SK-N-SH (cell line): ENCODE data around the gene SPTLC2. TPM values are rescaled to one million over a fixed set of nuclear protein-coding genes. Genes with fewer than 3 reads are reported as not detected.

Experiments used
- CTCF ChIA-PET: fragments of 300-600, 350-600 bp; formaldehyde crosslinking; extraction: SDS; loops from one replicate; lab custom pipeline; 2021; lab: Yijun Ruan, JAX
- POLR2A ChIA-PET: fragments of 350-600 bp; sonication (Branson Sonifier 250); formaldehyde crosslinking; extraction: SDS; loops from one replicate; lab custom pipeline; 2020; ENCODE audit warnings: antibody characterized with exemption, inconsistent platforms; lab: Yijun Ruan, JAX
- DNase-seq: peaks from one replicate; pipeline ENCODE4 v3.0.0; 2012
- H2AFZ ChIP-seq: fragments of 200-600 bp; sonication (generic); 2 replicates; pipeline ENCODE4 v1.8.1; 2016; ENCODE audit warnings: antibody characterized with exemption, mild to moderate bottlenecking, low read depth
- H3F3A ChIP-seq: fragments of 200-600 bp; sonication (generic); replicated peaks from 2 replicates; pipeline ENCODE3; 2016; ENCODE audit warnings: antibody characterized with exemption, mild to moderate bottlenecking; ENCODE audit not compliant: insufficient read depth
- H3K27ac ChIP-seq, 2 experiments: fragments of 200-500 bp in 1 of 2; fragments of 200-600 bp in 1 of 2; sonication (Bioruptor generic) in 1 of 2; sonication (generic), shearing (Covaris generic) in 1 of 2; 2 replicates each; pipeline versions ENCODE4 v1.5.1 to v1.6.1; 2014 to 2016; ENCODE audit warnings: low read depth in 2 of 2, inconsistent platforms in 1 of 2, low read length in 1 of 2, mild to moderate bottlenecking in 1 of 2, mixed read lengths in 1 of 2
- H3K27me3 ChIP-seq: fragments of 200-600 bp; sonication (generic), shearing (Covaris generic); 2 replicates; pipeline ENCODE4 v1.6.1; 2016; ENCODE audit warnings: mixed run types; ENCODE audit not compliant: insufficient read depth
- H3K36me3 ChIP-seq, 2 experiments: fragments of 200-500 bp in 1 of 2; fragments of 200-600 bp in 1 of 2; sonication (Bioruptor generic) in 1 of 2; sonication (generic) in 1 of 2; replicated peaks in 1 of 2; 2 replicates each; pipeline versions ENCODE3 to v1.5.1; 2014 to 2016; ENCODE audit warnings: low read length in 1 of 2, mild to moderate bottlenecking in 1 of 2; ENCODE audit not compliant: insufficient read depth in 2 of 2, control insufficient read depth in 1 of 2
- H3K4me1 ChIP-seq, 2 experiments: fragments of 200-500 bp in 1 of 2; fragments of 200-600 bp in 1 of 2; sonication (Bioruptor generic) in 1 of 2; sonication (generic), shearing (Covaris generic) in 1 of 2; 2 replicates each; pipeline versions ENCODE4 v1.5.1 to v1.6.1; 2014 to 2016; ENCODE audit warnings: low read depth in 1 of 2, low read length in 1 of 2, mixed run types in 1 of 2; ENCODE audit not compliant: insufficient read depth in 2 of 2, control insufficient read depth in 1 of 2
- H3K4me2 ChIP-seq: fragments of 200-600 bp; sonication (generic), shearing (Covaris generic); 2 replicates; pipeline ENCODE4 v1.6.1; 2017; ENCODE audit warnings: mixed run types
- H3K4me3 ChIP-seq, 2 experiments: fragments of 200-500 bp in 1 of 2; fragments of 200-600 bp in 1 of 2; sonication (Bioruptor generic) in 1 of 2; sonication (generic), shearing (Covaris generic) in 1 of 2; 2 replicates each; pipeline versions ENCODE4 v1.5.1 to v1.8.1; 2014 to 2016; ENCODE audit warnings: low read depth in 2 of 2, inconsistent platforms in 1 of 2, low read length in 1 of 2, mild to moderate bottlenecking in 1 of 2, mixed read lengths in 1 of 2, moderate library complexity in 1 of 2
- H3K79me2 ChIP-seq: fragments of 200-600 bp; sonication (generic); 2 replicates; pipeline ENCODE4 v1.8.1; 2017; ENCODE audit warnings: mild to moderate bottlenecking; ENCODE audit not compliant: insufficient read depth
- H3K9ac ChIP-seq: fragments of 200-600 bp; sonication (generic); 2 replicates; pipeline ENCODE4 v1.6.1; 2017; ENCODE audit warnings: mixed run types
- H3K9me2 ChIP-seq: fragments of 200-600 bp; sonication (generic); 2 replicates; pipeline ENCODE4 v1.6.1; 2017; ENCODE audit warnings: mixed run types
- H3K9me3 ChIP-seq: fragments of 200-600 bp; sonication (generic); 2 replicates; pipeline ENCODE4 v1.6.1; 2017; ENCODE audit warnings: mixed run types, mild to moderate bottlenecking, moderate library complexity
- H4K20me1 ChIP-seq: fragments of 200-600 bp; sonication (generic); 2 replicates; pipeline ENCODE4 v1.6.1; 2017; ENCODE audit warnings: mild to moderate bottlenecking, mixed run types; ENCODE audit not compliant: insufficient read depth
- FOXJ3 ChIP-seq: sonication (generic); formaldehyde crosslinking; IDR thresholded peaks from 2 replicates; pipeline ENCODE4 v1.5.1; 2020; ENCODE audit warnings: mild to moderate bottlenecking, missing genetic modification reagents
- GABPA ChIP-seq: IDR thresholded peaks from 2 replicates; pipeline ENCODE4 v1.4.0; 2012; ENCODE audit warnings: low read depth, mild to moderate bottlenecking
- GATA2 ChIP-seq: sonication (generic); formaldehyde crosslinking; IDR thresholded peaks from 2 replicates; pipeline ENCODE4 v1.5.0; 2020; ENCODE audit warnings: mild to moderate bottlenecking, missing genetic modification reagents
- JUND ChIP-seq: IDR thresholded peaks from 2 replicates; pipeline ENCODE4 v1.4.0; 2012
- NRF1 ChIP-seq: IDR thresholded peaks from 2 replicates; pipeline ENCODE4 v1.6.1; 2012; ENCODE audit warnings: low read depth, mild to moderate bottlenecking, low read length
- RAD21 ChIP-seq: IDR thresholded peaks from 2 replicates; pipeline ENCODE4 v1.6.1; 2012; ENCODE audit warnings: mild to moderate bottlenecking, low read length
- REST ChIP-seq: IDR thresholded peaks from 2 replicates; pipeline ENCODE4 v1.6.1; 2012; ENCODE audit warnings: mild to moderate bottlenecking, low read depth, low read length, moderate library complexity
- RXRA ChIP-seq: IDR thresholded peaks from 2 replicates; pipeline ENCODE4 v1.4.0; 2012; ENCODE audit warnings: low read depth, mild to moderate bottlenecking, borderline replicate concordance
- SIN3A ChIP-seq: IDR thresholded peaks from 2 replicates; pipeline ENCODE4 v1.6.1; 2012; ENCODE audit warnings: low read depth, mild to moderate bottlenecking, low read length, moderate library complexity, borderline replicate concordance
- USF1 ChIP-seq: IDR thresholded peaks from 2 replicates; pipeline ENCODE4 v1.4.0; 2012; ENCODE audit warnings: low read depth, borderline replicate concordance
- whole genome bisulfite sequencing: methylation state at CpG from one replicate; pipeline ENCODE4 v1.1.6; 2017; ENCODE audit warnings: low lambda C conversion rate; 5-methylcytosine and 5-hydroxymethylcytosine counted together
- polyA plus RNA-seq, 3 experiments: library from polyadenylated mRNA; depleted of rRNA; stranded (reverse); fragments of >200 nt; gene quantifications; 2 replicates each; pipeline ENCODE4 v1.2.3, GENCODE V29; 2012
- TF ChIP-seq, protein P1 (sequence below): IDR thresholded peaks from 2 replicates; pipeline ENCODE4; 2012
- TF ChIP-seq, protein P2 (sequence below): IDR thresholded peaks from 2 replicates; pipeline ENCODE4 v1.4.0; 2012; ENCODE audit warnings: low read depth

SPTLC2 gene
- polyA plus RNA-seq, 1 of the 3 experiments (the other 2 are of a cell fraction), result 10.2 TPM

DNA sequence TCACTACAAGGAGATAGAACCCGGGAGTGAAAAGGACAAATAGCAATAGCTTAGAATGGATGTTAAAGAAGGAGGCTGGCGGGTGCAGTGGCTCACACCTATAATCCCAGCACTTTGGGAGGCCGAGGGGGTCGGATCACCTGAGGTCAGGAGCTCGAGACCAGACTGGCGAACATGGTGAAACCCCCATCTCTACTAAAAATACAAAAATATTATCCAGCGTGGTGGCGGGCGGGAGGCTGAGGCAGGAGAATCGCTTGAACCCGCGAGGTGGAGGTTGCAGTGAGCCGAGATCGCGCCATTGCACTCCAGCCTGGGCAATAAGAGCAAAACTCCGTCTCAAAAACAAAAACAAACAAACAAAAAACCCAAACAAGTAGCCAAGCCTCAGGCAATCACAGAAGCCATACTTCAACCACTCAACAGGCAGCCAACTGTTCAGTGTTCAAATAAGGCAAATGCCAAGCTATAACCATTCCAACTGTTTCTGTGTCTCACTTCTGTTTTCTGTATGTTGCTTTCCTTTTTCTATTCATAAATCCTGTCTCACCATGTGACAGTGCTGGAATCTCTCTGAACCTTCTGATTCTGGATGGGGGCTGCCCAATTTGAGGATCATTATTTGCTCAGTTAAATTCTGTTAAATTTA, 3.9 kb upstream of the SPTLC2 start:
- no peak overlapping the region for H2AFZ ChIP-seq
- ChIA-PET POLR2A (no interaction called here), CTCF (no interaction called here)
- no peaks in the 10 kb centered on the region for H3K27me3 ChIP-seq
- no peak for DNase-seq
- no peak overlapping the region for H3K27ac ChIP-seq
- H3K9ac ChIP-seq, result no peak overlapping the region
- TF ChIP-seq SIN3A (no peak), GABPA (no peak), USF1 (no peak), NRF1 (no peak), RXRA (no peak), REST (no peak), GATA2 (CRISPR knock-in tag) (no peak), FOXJ3 (no peak), JUND (no peak), RAD21 (no peak)
- TF ChIP-seq, protein P1, sequence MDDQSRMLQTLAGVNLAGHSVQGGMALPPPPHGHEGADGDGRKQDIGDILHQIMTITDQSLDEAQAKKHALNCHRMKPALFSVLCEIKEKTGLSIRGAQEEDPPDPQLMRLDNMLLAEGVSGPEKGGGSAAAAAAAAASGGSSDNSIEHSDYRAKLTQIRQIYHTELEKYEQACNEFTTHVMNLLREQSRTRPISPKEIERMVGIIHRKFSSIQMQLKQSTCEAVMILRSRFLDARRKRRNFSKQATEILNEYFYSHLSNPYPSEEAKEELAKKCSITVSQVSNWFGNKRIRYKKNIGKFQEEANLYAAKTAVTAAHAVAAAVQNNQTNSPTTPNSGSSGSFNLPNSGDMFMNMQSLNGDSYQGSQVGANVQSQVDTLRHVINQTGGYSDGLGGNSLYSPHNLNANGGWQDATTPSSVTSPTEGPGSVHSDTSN, result no peak
- TF ChIP-seq, protein P2, sequence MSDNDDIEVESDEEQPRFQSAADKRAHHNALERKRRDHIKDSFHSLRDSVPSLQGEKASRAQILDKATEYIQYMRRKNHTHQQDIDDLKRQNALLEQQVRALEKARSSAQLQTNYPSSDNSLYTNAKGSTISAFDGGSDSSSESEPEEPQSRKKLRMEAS, result no peak
- WGBS, result 82% methylated on average over 16 of the region's 16 CpGs
- no peaks in the 10 kb centered on the region for H3K9me3 ChIP-seq
- H3K9me2 ChIP-seq, result no peaks in the 10 kb centered on the region
- H3K36me3 ChIP-seq, result no peaks in the 10 kb centered on the region
- peaks cover 0 to 3% of the 10 kb centered on the region in 2 experiments; a peak in 2 of 4 replicates for H3K4me1 ChIP-seq
- no peak overlapping the region for H3K4me3 ChIP-seq
- peaks cover 8% of the 10 kb centered on the region for H3K79me2 ChIP-seq
- H3K4me2 ChIP-seq, result no peak overlapping the region
- H3F3A ChIP-seq, result peaks cover 5% of the 10 kb centered on the region
- no peaks in the 10 kb centered on the region; the same call in 1 of the 2 replicates for H4K20me1 ChIP-seq
